HG03064 (cell line): Measurements from ENCODE around the gene BIK.
"Not testable (repeated sequence)": the region's sequence is repeated elsewhere in the genome, so short reads cannot be mapped to it uniquely, and the experiment has no call there.

Experiments used
- ATAC-seq: cut with Tn5 transposase; IDR thresholded peaks from one replicate; pipeline ENCODE4 v1.9.1; 2021; ENCODE audit warnings: low read depth; ENCODE audit not compliant: unreplicated experiment

The BIK gene

GRCh38 chr22:43133401-43133800, 22.9 kb downstream of the BIK start:
- ATAC-seq = no peak

GRCh38 chr22:43134553-43134952, 24.0 kb downstream of the BIK start:
- ATAC-seq = no peak

GRCh38 chr22:43135565-43135964, 25.0 kb downstream of the BIK start:
- no peak for ATAC-seq

DNA sequence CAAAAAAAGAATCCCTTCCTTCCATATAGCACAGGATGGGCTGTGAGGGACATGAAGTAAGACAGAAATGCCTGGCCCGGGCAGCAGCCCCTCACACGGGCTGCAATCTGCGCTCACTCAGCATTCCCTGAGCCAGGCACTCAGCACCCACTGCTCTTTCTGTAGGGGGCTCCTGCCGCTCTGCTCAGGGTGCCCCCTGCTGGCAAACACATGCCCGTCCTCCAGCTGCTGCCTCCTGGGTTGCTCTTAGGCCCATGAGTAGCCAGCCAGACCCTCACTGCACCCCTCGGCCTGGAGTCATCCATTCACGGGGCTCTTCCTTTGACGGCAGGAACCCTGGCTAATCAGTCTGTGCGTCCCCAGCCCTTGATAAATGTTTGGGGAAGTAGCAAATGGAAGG, 25.7 kb downstream of the BIK start:
- ATAC-seq = no peak

DNA sequence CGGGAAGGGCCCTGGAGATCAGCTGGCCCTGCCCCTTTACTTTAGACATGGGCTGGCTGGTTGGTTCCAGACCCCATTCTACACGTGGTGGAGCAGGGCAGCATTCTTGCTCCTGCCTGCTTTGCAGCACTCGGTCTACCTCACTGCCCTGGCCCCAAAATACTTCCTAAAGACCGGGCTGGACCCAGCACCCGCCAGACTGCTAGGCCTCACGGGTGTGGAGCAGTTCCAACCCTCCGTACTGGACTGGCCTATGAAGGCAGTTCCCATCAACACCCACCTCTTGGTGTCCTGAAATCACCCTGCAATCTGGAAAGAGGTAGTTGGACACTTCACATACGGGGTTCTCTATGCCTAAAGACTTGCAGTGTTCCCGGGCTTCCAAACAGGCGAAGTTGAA, 26.3 kb downstream of the BIK start:
- ATAC-seq = no peak

- peak; percentile 65 for ATAC-seq
Observed at GRCh38 chr22:43142880-43143562, 32.5 kb downstream of the BIK start, which contains the start of gene MCAT. Gene MCAT (minus strand): TSS chr22:43143398. CDS start chr22:43143348, 50 bp downstream.

- ATAC-seq = no peak
Observed at GRCh38 chr22:43144949-43145348, 34.4 kb downstream of the BIK start.

GRCh38 chr22:43145371-43145770, 34.8 kb downstream of the BIK start:
- not testable (repeated sequence) for ATAC-seq

GRCh38 chr22:43146332-43146731, 35.8 kb downstream of the BIK start:
- ATAC-seq = not testable (repeated sequence)

- ATAC-seq = no peak
Observed at GRCh38 chr22:43147821-43148220, 37.3 kb downstream of the BIK start.

DNA sequence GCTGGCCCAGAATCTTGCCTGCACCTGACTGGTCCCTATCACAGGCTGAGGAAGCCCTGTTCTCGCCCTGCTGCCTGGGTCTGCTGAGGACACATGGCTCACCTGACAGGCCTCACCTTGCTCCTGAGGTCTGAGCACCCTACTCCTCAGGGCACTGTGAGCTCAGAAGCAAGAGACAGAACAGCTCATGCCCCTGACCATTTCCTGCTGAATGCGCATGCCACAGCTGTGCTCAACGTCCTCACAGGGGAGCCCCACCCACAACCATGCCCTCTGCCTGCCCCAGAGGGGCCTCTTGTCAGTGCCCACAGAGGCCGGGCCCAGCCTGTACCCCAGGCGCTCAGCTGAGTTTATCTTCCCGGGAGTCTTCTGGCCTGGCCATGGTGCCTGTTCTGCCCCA, 38.0 kb downstream of the BIK start:
- ATAC-seq = no peak

DNA sequence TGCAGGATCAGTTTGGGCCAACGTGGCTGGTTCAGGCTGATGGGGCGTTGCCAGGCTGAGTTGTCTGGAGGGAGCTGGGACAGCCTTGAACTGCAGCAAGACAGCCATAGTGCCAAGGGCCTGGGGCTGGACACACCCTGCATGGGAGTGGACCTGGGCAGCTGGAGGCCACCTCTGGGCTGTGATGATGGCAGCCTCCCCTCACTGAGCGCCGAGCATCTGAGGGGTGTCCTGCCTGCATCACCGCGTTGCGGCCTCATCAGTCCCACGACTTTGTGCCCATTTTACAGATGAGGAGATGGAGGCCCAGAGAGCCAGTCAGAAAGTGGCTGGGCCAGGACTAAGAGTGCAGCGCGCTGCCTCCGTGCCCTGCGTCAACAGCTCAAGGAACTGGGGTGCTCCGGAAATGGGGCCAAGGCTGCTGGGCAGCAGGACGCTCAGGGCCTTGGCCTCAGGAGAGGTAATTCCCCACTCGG, 40.2 kb downstream of the BIK start:
- ATAC-seq = no peak

DNA sequence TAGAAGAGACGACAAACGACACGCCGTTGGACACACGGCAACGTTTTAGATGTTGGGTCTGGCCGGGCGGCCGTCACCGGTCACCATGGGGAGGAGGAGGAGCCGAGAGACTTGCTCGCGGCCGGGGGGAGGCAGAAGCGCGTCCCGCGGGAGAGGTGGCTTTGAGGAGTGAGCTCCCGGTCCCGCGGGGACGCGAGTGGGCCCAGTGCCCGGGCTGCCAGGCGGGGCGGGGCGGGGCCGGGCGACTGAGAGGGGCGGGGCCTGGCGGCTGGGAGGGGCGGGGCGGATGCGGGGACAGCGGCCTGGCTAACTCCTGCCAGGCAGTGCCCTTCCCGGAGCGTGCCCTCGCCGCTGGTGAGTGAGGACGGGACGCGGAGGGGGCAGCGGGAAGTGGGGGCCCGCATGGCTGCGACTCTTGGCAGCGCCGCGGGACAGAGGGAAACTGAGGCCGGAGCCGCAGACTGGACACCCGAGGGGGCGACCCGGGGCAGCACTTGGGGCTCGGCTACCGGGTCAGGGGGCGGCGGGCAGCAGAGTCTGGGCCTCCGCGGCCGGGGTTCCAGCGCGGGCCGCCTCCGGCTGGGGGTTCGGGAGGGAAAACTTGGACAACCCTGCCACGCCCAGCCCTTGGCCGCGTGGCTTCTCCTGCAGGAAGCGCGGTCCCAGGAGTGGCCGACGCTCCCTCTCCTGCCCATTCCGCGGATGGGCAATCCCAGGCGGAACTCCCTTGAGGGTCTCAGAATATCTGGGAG, 40.9 kb downstream of the BIK start, which contains the start of gene TSPO:
TSPO (plus strand) TSS at position 309 of the 752 bp plus-strand sequence. CDS start 7,680 bp downstream, outside the sequence.
- no peak for ATAC-seq

- ATAC-seq = no peak
Observed at GRCh38 chr22:43152003-43152356, 41.4 kb downstream of the BIK start.

- no peak for ATAC-seq
Observed at GRCh38 chr22:43152357-43153071, 42.0 kb downstream of the BIK start.

DNA sequence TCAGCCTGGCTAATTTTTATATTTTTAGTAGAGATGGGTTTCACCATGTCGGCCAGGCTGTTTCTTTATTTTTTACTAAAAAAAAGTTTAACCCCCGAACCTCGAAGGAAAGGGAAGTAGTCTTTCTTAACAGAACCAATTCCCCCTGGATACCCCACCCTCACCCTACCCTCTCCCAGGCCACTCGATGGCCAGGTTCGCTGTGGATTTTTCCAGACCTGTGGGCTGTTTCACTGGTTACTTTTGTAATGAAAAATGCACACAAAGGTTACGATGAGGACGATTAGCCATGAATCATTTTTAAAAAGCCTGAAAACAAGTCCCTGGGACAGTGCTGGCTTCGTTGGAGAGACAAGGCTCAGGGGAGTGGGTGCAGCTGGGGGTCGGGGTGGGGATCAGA, 43.3 kb downstream of the BIK start:
- no peak for ATAC-seq

DNA sequence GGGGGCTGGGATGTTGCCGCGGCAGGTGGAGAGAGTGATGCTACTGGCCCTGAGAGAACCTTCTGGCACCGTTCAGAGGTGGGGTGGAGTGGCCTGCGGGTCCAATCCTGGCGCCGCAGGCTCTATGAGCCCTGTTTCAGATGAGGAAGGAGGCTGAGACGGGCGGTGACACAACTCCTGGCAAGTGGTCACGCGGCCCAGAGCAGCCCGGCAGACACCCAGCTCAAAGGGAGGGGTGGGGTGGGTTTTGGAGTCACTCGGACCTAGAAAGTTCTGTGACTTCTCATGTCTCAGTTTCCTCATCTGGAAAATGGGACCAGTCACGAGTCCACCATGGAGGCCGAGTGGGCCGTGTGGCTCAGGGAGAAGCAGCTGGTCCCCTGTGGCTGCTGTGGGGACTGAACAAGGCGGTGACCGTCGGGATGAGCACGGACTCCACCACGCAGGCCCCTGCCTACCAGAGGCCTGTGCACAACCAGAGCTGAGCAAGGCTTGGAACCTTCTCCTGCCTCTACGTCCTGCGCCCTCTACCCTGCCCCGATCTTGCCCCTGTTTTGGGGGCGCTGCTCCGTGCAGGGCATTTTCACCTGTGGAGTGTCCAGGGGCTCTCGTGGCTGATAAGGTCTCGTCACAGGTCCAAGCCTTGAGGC, 44.5 kb downstream of the BIK start:
- ATAC-seq = no peak

DNA sequence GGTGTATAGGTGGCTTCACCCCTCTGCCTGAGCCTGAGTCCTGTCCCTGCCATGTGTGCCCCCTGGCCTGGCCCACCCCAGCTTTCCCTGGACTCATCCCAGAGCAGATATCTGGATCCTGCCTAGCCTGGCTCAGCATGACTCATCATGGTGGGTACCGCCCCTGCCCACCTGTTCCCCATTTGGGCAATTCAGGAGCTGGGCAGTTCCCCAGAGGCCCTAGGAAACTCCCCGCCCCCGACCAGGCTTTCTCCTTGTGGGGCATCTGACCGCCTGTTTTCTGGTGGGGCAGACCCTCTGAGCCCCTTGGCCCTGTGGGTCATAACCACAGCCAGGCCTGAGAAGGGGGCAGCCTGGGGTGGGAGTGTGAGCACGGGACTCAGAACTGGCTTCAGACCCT, 45.2 kb downstream of the BIK start:
- ATAC-seq = no peak

DNA sequence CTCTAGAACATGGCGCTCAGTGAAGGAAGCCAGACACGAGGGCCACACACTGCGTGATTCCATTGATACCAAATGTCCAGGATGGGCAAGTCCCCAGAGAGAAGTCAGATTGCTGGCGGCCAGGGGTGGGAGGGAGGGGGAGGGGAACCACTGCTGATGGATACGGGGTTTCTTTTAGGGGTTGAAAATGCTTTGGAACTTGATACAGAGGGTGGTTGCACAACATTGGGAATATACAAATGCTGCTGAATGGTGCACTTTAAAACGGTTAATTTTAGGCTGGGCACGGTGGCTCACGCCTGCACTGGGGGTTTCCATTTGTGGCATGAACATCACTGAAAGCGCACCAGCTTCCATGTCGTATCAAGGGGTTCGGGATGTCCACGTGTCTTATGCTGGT, 45.9 kb downstream of the BIK start:
- no peak for ATAC-seq

- ATAC-seq = no peak
Observed at GRCh38 chr22:43157874-43158546, 47.5 kb downstream of the BIK start.
